DOHH2 (cell line): ENCODE data around the gene VHLL.

Experiments
- CTCF ChIP-seq: fragments of 200-600 bp; sonication (generic); IDR thresholded peaks from one replicate; pipeline ENCODE4 v1.5.1; 2014; ENCODE audit warnings: antibody characterized with exemption, mild to moderate bottlenecking, low read depth, low read length; ENCODE audit not compliant: poor library complexity, severe bottlenecking
- EZH2phosphoT487 ChIP-seq: fragments of 200-600 bp; sonication (generic); IDR thresholded peaks from 2 replicates; pipeline ENCODE4 v1.6.1; 2017; ENCODE audit warnings: borderline replicate concordance, mild to moderate bottlenecking, antibody characterized with exemption, low read length, moderate library complexity, mixed read lengths

- TF ChIP-seq CTCF: no peak
- TF ChIP-seq EZH2phosphoT487: no peak
Observed at GRCh38 chr1:156282479-156283222, 16.5 kb downstream of the VHLL start, which contains the start of gene SMG5.
